Activated T-cell treated with anti-CD3 and anti-CD28 coated beads for 24 hours (primary cell): Measurements from ENCODE around the gene ACADL.

Experiments
- DNase-seq: peaks from one replicate; pipeline ENCODE4 v3.0.0-alpha.2; 2020; ENCODE audit warnings: low read depth

ACADL gene

DNA sequence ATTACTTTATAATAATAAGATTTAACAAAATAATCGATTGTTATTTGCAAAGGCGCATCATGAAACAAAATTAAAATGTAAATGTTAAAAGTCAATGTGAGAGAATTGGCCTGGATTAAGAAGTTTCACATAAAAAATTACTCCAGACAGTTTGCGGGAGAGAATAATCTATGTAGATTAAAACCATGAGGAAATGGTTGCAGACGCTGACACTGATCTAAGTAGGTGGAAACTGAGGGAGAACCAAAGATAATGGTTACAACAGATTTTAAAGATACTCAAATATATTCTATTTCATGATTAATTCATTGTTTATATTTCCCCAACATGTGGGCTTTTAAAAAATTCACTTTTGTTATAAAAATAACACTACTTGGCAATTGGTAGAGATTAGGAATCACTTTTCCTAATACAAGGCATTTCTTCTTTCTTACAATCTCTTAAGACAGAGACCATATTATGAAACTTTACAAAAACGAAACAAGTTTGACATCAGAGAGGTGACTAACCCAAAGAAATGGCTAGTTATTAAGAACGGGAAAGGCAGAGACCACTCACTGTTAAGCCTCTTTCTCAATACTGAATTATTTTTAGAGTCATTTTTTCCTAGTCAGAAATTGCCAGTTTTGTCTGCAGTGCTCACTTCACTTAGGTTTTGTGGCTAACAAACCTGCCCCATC lies 55.6 kb downstream of the ACADL start:
- no peak for DNase-seq

DNA sequence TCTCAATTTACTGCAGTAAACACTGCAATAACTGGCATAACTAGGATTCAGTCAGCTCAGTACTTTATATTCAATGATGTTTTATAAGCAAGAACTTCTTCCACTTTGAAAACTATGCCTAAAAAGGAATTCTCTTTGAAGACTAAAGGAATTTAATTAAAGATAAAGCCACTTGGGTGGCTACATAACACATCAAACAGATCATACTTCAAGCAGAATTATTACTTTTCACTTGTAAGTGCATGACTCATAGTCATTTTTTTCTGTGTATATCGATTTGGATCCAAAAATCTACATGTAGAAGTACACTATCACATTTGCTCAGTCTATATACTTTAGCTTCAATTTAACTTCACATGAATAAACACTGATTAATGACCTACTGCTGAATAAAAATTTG lies 58.0 kb downstream of the ACADL start:
- DNase-seq = no peak

DNA sequence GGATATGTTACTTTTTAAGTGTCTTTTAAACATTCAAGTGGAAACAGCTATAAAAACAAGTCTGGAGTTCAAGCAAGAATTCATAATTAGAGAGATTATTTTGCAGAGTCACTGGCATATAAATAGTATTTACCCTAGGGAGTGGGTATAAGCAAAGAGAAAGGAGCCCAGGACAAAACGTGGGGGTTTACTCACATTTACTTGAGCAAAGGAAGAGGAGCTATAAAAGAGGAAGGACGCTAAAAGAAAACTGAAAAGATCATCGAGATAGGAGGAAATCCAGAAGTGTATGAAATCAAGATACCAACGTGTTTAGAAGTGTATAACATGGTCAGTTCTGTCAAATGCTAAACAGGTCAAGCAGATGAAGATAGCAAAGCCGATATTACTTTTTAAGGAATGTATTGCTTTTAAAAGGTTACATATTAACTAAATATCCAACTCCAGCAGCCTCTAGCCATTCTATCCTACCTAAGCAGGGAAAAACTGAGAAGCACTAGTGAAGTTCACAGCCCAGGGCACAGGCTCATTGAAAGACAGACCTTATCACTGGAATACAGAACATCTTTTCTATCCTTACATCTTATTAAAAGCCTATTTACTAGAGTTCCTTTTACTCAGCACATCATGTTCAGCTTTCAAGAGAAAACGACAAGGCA lies 62.7 kb downstream of the ACADL start:
- DNase-seq = no peak

DNA sequence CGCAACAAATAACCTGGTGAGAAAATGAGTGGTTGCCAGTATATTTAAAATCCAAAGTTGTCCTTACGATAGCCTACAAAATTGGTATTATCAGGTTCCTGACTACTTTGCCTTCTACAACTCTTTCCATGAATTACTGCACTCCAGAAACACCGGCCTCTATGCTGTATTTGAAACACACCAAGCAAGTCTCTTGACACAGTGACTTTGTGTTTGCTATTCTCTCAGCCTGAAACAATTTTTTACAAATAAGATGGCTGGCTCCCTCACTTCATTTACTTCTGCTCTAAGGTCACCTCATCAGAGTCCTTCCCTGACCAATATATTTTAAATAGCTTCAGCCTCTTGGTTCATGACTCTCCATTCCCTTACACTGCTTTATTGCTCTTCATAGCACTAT lies 66.2 kb downstream of the ACADL start:
- no peak for DNase-seq

DNA sequence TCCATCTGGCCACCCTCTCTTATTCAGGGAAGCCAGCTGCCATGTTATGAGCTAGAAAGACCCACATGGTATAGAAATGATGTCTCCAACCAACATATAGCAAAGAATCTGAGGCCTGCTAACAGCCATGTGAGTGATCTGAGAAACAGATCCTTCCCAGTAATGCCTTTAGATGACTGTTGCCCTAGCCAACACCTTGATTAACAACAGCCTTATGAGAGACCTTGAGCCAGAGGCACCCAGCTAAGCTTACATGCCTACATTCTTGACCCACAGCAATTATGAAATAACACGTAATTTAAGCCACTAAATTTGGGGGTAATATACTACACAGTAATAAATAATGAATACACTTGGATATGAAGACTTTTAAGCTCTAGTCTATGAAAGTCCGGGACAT lies 67.0 kb downstream of the ACADL start:
- no peak for DNase-seq

DNA sequence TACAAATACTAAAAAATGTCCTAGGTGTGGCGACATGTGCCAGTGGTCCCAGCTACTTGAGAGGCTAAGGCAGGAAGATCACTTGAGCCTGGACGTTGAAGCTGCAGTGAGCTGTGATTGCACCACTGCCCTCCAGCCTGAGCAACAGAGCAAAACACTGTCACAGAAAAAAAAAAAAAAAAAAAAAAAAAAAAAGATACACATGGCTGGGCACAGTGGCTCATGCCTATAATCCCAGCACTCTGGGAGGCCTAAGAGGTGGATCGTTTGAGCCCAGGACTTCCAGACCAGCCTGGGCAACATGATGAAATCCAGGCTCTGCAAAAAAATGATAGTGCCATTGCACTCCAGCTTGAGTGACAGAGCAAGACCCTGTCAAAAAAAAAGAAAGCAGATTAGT lies 67.7 kb downstream of the ACADL start:
- no peak for DNase-seq

DNA sequence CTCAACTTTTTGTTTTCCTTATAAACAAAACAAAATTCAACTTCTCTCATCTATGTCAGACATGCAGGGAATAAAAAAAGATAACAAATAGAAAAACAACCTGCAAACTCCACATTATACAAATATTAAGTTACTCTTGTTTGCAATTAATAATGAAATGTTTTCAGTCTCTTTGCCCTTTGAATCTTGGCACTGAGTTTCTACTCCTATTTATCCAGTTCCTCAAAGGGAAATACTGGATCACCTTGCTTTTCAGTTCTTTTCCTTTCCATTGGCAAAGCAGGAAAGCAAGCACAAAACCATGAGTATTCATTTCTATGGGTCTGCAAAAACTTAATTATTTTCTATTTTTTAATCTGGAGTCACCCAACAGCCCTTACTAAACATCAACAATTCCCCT lies 77.6 kb downstream of the ACADL start:
- no peak for DNase-seq
